NCI-H2227 treated with DMSO at 0.1 percent for 48 hours (cell line): ENCODE data around the gene PACS2.

Source experiments
- DNase-seq: peaks from one replicate; lab custom pipeline; 2025; lab: John Stamatoyannopoulos, UW

Gene PACS2

DNA sequence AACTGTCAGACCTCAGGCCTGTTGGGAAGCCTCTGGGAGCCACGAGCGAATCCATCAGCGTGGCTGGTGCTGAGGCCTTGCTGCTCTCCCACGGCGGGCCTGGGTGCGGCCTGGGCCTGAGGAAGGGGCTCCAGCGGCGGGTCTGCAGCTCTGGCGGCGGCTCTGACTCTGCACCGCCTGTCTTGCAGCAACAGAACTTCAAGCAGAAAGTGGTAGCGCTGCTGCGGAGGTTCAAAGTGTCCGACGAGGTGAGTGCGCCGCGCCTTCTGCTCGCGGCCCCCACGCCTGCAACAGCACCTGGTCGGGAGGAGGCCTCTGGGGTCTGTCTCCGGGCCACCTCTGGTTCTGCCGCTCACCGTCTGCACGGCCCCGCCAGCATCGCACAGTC, 55.1 kb downstream of the PACS2 start:
- no peak for DNase-seq

DNA sequence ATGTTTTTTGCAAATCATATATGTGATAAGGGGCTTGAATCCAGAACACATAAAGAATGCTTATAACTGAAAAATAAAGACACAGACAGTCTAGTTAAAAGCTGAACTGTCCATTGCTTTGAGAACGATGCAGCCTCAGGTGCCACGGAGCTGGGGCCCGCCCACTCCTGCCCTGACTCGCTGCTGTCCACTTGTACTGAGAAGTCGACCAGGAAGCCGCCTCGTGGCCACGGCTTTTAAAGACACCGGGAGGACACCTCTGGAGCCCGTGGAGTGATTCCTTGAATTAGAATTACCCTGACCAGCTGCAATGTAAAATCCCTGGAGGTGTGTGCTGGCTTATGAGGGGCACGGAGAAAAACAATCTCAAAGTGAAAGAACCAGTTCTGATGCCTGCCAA, 59.8 kb downstream of the PACS2 start:
- DNase-seq: no peak

DNA sequence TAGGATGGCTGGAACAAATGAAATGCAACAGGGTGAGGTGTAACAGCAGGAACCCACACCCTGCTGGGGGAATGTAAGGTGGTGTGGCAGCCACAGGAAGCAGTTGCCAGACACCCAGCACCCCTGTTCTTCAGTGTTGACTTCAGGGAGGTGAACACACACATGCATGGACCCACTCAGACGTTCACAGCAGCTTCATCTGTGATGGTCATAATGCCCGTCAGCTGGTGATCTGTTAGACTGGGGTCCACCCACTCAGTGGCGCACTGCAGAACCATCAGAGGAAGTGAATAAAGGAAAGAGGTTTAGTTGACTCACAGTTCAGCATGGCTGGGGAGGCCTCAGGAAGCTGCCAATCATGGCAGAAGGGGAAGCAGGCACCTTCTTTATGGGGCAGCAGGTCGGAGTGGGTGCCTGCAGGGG, 61.1 kb downstream of the PACS2 start:
- DNase-seq: no peak

DNA sequence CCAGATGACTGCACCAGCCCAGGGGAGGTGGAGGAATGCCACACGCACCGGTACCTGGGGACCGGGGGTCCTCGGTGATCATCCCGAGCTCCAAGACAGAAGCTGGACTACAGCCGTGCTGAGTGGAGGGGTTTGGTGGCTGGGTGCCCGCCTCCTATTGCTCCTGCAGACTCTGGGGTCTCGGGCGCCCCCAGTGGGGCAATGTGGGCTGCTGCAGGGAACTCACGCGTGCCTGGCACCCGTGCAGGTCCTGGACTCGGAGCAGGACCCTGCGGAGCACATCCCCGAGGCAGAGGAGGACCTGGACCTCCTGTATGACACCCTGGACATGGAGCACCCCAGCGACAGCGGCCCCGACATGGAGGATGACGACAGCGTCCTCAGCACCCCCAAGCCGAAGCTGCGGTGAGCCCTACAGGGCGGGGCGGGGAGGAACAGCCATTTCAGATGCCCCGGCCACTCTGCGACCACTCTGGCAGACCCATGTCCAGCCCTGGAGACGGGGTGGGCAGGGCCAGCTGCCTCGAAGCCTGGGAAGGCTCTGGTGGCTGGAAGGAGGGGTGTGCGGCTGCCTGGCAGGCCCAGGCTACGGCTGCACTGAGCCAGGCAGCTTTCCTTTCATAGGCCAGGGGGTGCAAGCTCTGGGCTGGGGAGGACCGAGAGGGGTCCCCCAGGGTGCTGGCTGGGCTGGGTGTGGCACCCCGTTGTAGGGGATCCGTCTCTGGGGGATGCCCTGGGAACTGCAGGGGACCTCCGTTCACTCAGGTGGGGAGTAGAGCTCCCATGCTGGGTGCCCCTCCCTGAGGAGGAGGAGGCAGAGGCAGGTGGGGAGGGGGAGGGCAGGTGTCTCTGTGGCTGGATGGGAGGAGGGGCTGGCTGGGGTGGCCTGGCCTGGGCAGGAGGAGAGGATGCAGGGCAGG, 62.2 kb downstream of the PACS2 start:
- no peak for DNase-seq

DNA sequence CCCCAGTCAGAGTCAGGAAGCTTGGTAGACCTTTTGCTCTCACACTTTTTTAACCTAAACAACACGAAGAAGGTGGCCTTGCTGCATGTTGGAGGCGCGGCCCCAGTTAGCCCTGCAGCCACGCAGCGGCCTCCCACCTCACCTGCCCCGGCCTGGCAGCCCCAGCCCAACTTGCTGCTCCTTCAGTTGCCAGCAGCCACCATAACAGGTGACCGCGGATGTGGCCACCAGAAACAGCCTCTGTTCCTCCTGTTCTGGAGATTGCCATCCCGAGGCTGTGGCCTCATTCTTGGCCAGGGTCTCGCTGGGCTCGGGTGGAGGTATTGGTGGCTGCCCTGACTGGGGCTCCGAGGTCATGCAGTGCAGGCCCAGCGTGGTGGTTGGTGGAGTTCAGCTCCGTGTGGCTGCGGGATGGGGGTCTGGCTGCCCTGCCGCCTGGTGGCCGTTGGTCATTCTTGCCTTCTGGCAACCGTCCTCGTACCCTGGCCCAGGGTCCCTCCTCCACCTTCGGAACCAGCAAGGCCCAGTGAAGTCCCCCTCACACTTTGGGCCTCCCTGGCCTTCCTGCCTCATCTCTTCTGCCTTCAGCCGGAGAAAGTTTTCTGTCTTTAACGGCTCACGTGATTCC, 63.1 kb downstream of the PACS2 start:
- DNase-seq: no peak

DNA sequence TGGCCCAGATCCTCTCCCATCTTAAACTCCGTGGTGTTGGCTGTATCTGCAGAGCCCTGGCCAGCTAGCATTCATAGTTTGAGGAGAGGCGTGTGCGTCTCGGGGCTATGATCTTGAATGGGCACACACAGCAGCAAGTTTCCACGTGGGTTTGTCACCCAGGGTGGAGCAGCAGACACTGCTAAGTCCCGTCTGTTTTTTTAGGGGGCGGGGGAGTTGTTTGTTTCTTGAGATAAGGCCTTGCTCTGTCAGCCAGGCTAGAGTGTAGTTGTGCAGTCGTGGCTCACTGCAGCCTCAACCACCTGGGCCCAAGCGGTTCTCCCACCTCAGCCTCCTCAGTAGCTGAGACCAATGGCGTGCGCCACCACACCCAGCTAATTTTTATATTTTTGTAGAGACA, 63.7 kb downstream of the PACS2 start:
- no peak for DNase-seq

DNA sequence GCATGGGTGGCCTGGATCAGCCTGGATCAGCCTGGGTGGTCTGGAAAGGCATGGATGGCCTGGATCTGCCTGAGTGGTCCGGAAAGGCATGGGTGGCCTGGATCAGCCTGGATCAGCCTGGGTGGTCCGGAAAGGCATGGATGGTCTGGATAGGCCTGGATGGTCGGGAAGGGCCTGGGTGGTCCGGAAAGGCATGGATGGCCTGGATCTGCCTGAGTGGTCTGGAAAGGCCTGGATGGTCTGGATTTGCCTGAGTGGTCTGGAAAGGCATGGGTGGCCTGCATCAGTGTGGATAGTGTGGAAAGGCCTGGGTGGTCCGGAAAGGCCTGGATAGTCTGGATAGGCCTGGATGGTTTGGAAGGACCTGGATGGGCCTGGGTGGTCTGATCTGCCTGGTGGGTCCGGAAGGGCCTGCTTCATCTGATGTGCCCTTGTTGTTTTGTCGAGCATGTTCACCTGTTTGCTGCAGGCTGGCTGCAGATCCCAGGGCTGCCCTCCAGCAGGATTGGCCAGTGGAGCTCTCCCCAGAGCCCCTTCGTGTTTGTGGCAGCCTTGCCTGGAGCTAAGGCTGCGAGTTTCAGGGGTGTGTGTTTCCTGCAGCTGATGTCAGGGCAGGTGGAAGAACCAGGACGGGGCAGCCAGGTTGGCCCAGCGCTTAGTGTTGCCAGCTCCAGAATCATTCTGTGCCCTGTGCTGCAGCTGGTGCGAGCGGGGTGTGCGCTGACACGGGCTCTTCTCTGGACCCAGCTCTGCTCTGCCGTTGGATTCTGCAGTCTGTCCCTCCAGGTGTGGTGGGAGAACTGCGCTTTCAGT, 64.5 kb downstream of the PACS2 start:
- no peak for DNase-seq

DNA sequence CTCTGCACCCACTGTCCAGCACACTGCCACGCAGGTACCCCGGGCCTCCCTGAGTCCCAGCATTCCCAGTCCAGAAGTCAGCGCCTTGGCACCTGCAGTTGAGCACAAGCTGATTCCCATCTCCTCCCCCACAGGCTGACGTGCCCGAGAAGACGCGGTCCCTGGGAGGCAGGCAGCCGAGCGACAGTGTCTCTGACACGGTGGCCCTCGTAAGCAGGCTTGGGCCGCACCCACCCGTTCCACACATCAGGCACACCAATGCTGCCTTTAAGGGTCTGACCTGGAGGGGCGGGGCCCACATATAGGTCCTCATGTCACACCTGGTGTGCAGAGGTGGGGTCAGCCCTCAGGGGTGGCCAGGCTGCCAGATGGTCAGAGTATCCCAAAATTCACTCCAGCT, 65.4 kb downstream of the PACS2 start:
- no peak for DNase-seq

DNA sequence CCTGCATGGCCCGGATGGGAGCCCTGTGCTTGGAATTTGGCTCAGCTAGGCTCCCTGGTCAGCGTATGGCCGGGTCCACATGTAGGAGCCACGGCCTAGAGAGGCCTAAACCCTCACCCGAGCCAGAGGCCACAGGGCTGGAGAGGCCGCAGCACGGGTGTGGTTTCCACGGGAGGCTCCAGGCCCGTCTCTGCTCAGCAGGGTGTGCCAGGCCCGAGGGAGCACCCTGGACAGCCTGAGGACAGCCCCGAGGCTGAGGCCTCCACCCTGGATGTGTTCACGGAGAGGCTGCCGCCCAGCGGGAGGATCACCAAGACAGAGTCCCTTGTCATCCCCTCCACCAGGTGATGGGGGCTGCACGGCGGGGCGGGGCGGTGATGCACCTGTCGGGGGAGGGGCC, 66.2 kb downstream of the PACS2 start:
- DNase-seq: no peak

DNA sequence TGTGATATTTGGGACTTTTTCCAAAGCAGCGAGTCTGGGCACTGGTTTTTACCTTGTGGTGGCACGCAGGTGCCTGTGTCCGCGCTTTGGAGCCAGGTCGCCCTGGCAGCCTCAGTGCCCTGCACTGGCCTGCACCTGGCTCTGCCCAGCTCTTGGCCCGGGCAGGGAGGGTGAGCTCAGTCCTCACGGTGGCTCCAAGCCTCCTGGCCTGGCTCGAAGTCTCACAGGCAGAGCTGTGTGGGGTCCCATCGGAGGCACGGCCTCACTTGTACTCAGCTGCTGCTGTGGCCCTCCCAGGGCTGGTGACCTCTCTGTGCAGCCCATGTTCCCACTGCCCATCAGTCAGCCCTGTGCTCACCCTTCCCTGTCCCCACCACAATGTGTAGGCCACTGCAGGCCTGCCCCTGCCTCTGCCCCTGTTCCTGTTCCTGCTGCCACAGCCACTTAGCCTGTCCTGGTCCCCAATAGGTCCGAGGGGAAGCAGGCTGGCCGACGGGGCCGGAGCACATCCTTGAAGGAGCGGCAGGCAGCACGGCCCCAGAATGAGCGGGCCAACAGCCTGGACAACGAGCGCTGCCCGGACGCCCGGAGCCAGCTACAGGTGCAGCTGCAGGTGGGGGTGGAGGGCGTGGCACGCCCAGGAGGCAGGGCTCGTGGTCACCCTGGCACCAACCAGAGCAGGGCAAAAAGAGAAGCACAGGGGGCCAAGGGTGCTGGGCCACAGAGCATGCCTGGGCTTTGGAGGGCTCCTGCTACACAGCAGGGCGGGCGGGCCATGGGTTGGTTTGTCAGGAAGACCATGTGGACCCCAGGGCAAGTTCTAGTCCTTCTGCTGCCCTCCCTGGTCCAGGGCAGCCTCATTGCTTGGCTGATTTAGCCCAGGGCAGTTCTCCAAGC, 67.1 kb downstream of the PACS2 start:
- no peak for DNase-seq

DNA sequence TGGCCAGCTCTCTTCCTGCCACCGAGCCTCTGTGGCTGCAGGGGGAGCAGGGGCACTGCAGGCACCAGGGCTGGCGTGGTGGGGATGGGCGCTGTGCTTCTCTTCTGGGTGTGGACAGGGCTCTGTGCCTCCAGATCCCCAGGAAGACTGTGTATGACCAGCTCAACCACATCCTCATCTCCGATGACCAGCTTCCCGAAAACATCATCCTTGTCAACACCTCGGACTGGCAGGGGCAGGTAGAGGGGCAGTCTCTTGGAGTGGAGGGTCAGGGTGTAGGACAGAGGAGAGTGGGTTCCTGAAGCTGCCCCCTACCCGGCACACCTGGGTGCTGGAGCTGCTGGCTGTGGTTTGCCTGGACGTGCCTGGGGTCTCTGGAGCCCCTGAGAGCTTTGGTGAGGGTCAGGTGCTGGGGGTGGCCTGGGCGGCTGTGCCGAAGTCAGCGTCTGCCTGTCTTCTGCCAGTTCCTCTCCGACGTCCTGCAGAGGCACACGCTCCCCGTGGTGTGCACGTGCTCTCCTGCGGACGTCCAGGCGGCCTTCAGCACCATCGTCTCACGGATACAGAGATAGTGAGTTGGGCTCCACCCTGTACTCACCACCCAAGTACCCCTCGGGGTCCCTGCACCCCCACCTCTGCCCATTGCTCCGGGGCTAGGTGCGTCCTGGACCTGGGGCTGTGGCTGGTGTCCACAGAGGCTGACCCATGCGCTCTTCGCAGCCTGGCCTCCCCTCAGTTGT, 68.0 kb downstream of the PACS2 start:
- DNase-seq: no peak

DNA sequence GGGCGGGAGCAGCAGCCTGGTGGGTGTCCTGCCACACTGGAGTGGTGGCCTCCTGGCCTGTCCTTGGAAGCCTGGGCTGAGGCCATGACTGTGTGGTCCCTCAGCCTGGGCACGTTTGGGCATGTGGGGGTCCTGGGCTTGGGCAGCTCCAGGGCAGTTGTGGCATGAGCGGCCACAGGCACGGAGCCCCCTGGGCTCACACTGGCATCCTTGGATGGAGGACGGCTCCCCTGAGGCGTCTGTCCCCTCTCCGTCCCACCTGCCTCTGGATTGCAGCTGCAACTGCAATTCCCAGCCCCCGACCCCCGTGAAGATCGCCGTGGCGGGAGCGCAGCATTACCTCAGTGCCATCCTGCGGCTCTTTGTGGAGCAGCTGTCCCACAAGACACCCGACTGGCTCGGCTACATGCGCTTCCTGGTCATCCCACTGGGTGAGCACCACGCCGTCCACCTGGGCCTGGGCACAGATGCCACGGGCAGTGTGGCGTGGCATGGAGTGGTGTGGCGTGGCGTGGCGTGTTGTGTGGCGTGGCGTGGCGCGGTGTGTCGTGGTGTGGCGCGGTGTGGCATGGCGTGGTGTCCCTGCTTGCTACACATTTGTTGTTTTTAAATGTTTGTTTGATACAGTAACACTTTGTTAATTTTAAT, 68.7 kb downstream of the PACS2 start:
- no peak for DNase-seq

DNA sequence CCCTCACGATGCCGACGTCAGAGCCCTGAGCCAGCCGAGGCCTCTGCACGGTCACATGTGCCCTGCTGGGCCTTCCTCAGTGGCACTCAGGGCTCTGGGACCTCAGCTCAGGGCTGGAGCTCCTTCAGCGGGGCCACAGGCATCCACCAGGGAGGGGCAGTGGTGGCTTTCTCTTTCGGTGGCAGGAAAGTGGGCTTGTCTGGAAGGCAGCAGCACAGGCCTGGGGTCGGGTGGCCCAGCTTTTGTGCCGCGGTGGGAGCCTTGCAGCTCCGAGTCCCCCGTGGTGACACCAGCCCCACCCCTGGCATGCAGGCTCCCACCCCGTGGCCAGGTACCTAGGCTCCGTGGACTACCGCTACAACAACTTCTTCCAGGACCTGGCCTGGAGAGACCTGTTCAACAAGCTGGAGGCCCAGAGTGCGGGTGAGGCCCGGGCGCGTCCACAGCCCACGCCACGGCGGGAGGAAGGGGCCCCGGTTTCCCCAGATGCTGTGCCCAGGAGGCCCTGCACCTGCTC, 69.6 kb downstream of the PACS2 start:
- no peak for DNase-seq

DNA sequence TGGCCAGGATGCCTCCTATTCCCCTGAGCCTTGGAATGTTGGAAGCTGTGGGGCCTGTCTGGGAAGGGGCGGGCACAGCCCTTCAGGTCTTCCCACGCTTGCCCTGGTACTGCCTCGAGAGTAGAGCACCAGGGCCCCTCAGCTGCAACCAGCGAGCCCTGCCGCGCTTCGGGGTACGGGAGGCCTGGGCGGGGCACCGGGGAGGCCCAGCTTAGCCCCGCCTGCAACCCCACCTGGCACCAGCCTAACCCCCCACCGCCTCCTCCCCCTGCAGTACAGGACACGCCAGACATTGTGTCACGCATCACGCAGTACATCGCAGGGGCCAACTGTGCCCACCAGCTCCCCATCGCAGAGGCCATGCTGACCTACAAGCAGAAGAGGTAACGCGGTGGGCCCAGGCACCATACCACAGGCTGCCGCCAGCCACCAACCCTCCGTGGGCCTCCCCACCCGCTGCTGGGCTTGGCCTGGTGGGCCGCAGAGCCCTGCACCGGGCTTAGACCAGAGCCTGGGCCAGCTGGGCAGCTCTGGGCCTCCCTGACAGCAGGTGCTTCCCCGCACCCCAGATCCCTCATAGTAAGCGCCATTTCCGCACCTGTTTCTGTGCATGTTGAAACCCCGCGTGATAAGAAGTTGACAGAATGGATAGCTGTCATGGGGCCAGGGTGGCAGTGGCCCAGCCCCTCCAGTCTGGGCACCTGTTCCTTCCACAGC, 70.2 kb downstream of the PACS2 start:
- no peak for DNase-seq

DNA sequence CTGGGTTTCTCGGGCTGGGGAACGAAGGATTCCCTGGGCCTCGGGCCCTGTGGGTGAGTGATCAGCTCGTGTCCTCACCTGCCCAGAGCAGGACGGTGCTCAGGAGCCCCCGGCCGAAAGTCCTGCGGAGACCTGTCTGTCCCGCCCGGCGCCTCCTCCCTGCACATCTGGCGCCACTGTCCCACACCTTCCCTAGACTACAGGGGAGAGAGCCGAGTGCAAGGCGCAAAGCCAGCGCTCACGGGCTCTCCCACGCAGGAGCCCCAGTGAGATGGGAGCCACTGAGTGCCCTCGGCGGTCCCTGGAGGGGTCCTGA, 70.7 kb downstream of the PACS2 start:
- DNase-seq: no peak

DNA sequence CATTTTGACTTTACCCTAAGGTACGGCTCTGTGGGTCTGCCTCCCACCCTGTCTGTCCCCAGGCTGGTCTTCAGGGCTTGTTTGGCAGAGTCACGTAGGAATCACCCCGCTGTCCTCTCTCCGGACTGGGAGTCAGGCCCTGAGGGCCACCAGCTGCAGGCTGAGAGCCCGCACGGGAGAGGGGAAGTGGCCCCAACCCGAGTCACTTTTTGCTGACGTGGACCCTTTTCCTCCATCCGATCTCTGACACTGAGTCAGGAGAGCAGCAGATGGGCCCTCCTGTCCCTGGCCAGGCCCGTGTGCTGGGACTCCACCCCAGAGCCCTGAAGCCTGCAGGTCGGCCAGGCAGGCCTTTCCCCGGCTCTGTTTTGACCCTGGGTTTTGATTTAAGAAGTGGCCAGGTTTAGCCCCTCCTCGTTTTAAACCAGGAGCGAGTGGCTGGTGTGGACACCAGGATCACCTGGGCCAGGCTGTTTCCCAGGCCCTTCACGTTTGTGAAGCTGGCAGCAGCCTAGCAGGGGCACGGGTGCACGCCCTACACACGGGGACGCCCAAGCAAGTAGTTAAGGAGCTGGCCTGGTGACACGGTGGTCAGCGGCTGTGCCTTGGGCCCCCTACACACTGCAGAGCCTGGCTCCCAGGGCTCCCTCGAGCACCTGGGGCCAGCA, 71.3 kb downstream of the PACS2 start:
- DNase-seq: no peak

DNA sequence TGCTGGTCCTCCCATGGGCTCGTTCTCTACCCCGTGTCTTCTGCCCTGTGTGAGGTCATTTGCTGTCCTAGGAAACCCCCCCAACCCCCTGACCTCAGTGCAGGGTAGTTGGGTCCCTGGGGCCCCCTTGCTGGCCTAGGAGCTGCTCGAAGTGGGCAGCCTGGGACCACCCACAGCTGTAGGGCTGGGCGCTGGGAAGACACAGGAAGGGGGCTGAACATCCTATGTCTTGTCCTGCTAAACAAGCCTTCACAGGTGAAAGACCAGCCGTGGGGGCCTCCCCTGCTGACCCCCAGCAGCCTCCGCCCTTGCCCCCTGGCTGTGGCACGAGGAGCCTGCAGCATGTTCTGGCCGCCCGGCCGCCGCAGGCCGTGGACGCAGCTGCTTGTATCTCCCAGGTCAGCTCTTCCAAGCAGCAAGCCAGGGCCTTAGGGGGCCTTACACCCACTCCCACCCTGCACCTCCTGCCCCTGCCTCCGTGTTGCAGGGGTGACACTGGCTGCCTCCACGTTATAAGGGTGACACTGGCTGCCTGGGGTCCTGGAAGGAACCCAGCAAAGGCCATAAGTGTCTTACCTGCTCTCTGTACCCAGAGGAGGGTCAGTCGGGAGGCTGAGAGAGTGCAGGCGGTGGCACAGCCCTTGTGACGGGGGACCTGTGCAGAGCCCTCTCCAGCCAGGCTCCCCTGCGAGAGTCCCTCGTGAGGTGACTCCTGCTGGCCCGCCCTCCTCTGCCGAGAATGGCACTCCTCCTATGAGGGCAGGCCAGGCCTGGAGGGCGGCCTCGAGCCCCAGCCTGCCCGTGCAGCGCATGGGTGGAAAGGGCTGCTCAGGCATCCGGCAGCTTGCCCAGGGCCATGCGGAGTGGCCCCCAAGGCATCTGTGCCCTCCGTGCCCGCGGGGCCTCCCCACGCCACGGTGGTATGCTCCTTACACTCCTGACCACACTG, 72.3 kb downstream of the PACS2 start:
- DNase-seq: no peak

DNA sequence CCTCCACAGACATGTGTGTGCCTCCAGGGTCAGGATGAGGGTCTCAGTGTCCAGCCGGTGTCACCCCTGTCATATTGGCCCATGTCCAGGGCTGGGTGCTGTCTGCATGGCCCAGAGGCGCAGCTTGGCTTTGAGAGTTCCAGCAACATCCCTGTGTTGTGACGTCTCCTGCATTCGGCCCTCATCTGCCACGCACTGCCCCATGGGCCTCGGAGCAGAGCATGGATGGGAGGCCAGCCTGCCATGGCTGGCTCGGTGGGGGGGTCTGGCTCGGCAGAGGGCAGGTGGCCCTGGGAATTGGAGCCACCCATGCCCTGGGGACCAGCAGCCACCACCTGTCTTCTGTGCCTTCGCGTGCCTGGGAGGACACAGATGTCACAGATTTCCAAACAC, 73.0 kb downstream of the PACS2 start:
- DNase-seq: no peak
